ENCODE results near the gene SLC50A1.
"Not testable (repeated sequence)": the region's sequence is repeated elsewhere in the genome, so short reads cannot be mapped to it uniquely, and the experiment has no call there.

Gene SLC50A1

GRCh38 chr1:155134322-155134721 lies 1.3 kb upstream of the SLC50A1 start:
- no peak for DNase-seq

GRCh38 chr1:155134880-155135414 lies 705 bp upstream of the SLC50A1 start:
- peak in 39 of 56 donors; percentile 26 to 73 (median 53) for DNase-seq

- DNase-seq: no peak
These were observed 1.1 kb downstream of the SLC50A1 start for GRCh38 chr1:155136748-155137147.

- DNase-seq: no peak
These were observed 1.7 kb downstream of the SLC50A1 start for GRCh38 chr1:155137154-155137949.

- DNase-seq: peak; percentile 38 to 93 (median 82)
These were observed 4.4 kb downstream of the SLC50A1 start, which contains the start of gene DPM3 for GRCh38 chr1:155139895-155140629. Gene DPM3 (minus strand): TSS chr1:155140531. CDS start chr1:155140240, 291 bp downstream.

GRCh38 chr1:155140630-155140953 lies 4.9 kb downstream of the SLC50A1 start:
- no peak for DNase-seq

- DNase-seq: no peak
These were observed 6.1 kb downstream of the SLC50A1 start for GRCh38 chr1:155141749-155142148.

- no peak for DNase-seq
These were observed 9.8 kb downstream of the SLC50A1 start for GRCh38 chr1:155145491-155145890.

- DNase-seq: not testable (repeated sequence)
These were observed 20.5 kb downstream of the SLC50A1 start for GRCh38 chr1:155155996-155156643.

- DNase-seq: no peak
These were observed 23.3 kb downstream of the SLC50A1 start for GRCh38 chr1:155158991-155159390.

GRCh38 chr1:155160128-155160527 lies 24.5 kb downstream of the SLC50A1 start:
- no peak for DNase-seq

- DNase-seq: not testable (repeated sequence)
These were observed 27.0 kb downstream of the SLC50A1 start for GRCh38 chr1:155162631-155163030.

GRCh38 chr1:155163785-155164184 lies 28.1 kb downstream of the SLC50A1 start:
- not testable (repeated sequence) for DNase-seq

GRCh38 chr1:155164625-155165024 lies 29.0 kb downstream of the SLC50A1 start:
- not testable (repeated sequence) for DNase-seq

GRCh38 chr1:155166051-155166470 lies 30.4 kb downstream of the SLC50A1 start:
- DNase-seq: no peak

- peak in 24 of 56 donors; percentile 19 to 74 (median 48) for DNase-seq
These were observed 31.0 kb downstream of the SLC50A1 start for GRCh38 chr1:155166471-155167165.

GRCh38 chr1:155167166-155168104 lies 31.8 kb downstream of the SLC50A1 start:
- peak in 54 of 56 donors; percentile 24 to 96 (median 80) for DNase-seq

- not testable (repeated sequence) for DNase-seq
These were observed 32.4 kb downstream of the SLC50A1 start for GRCh38 chr1:155168105-155168445.

- no peak for DNase-seq
These were observed 33.0 kb downstream of the SLC50A1 start for GRCh38 chr1:155168456-155169210.
